HCT116 (cell line): Measurements from ENCODE around the gene SRCAP. TPM values are rescaled to one million over a fixed set of nuclear protein-coding genes. Genes with fewer than 3 reads are reported as not detected.

ENCODE experiments used
- ATAC-seq: fragments of 200-7000 bp; cut with Tn5 transposase; 2 replicates; pipeline ENCODE4 v1.9.1; 2020; ENCODE audit warnings: mild to moderate bottlenecking, moderate library complexity
- BruUV-seq: library from RNA; stranded (reverse); fragments of 400-500 nt; replicated peaks from 2 replicates; lab custom pipeline; 2021; lab: Mats Ljungman, UMichigan
- CTCF ChIA-PET: fragments of 300-600 bp; sonication (Branson Sonifier 250); formaldehyde crosslinking; loops from one replicate; lab custom pipeline; 2021; ENCODE audit warnings: antibody characterized with exemption; lab: Charles Lee
- POLR2A ChIA-PET: fragments of 300-600, 350-600 bp; sonication (Branson Sonifier 250); formaldehyde crosslinking; loops from one replicate; lab custom pipeline; 2021; ENCODE audit warnings: antibody characterized with exemption; lab: Charles Lee
- RAD21 ChIA-PET, 2 experiments: fragments of 300-600 bp; sonication (Branson Sonifier 250); formaldehyde crosslinking; loops; one replicate each; lab custom pipeline; 2023; ENCODE audit warnings: low total read pairs in 2 of 2; ENCODE audit not compliant: uncharacterized antibody in 2 of 2, unreplicated experiment in 2 of 2, low non-redundant PET in 1 of 2; lab: Charles Lee
- DNase-seq: peaks from one replicate; pipeline ENCODE4 v3.0.0-alpha.2; 2010; ENCODE audit warnings: low read depth, low spot score
- H2AFZ ChIP-seq: fragments of 200-600 bp; shearing (Covaris generic), sonication (generic); 2 replicates; pipeline ENCODE4 v1.6.1; 2017; ENCODE audit warnings: low read depth, mixed run types, mixed read lengths, antibody characterized with exemption, low read length; ENCODE audit not compliant: poor library complexity, severe bottlenecking
- H3K27ac ChIP-seq: 2 replicates; pipeline ENCODE4 v1.5.1; 2012; ENCODE audit warnings: low read depth, low read length
- H3K27me3 ChIP-seq: fragments of 200-600 bp; sonication (generic); 2 replicates; pipeline ENCODE4 v1.6.1; 2016; ENCODE audit warnings: mixed run types, low read length, mixed read lengths; ENCODE audit not compliant: insufficient read depth
- H3K36me3 ChIP-seq, 2 experiments: fragments of 200-500 bp in 1 of 2; fragments of 200-600 bp in 1 of 2; sonication (Bioruptor generic) in 1 of 2; sonication (generic) in 1 of 2; 2 replicates each; pipeline versions ENCODE4 v1.5.1 to v1.6.1; 2014 to 2016; ENCODE audit warnings: low read length in 2 of 2, inconsistent platforms in 1 of 2, mixed read lengths in 1 of 2, mixed run types in 1 of 2; ENCODE audit not compliant: insufficient read depth in 2 of 2, control insufficient read depth in 1 of 2
- H3K4me1 ChIP-seq, 2 experiments: fragments of 200-600 bp in 1 of 2; sonication (generic) in 1 of 2; 2 replicates each; pipeline versions ENCODE4 v1.5.1 to v1.6.1; 2012 to 2017; ENCODE audit warnings: low read length in 2 of 2, inconsistent platforms in 1 of 2, mild to moderate bottlenecking in 1 of 2, mixed read lengths in 1 of 2, mixed run types in 1 of 2, moderate library complexity in 1 of 2; ENCODE audit not compliant: insufficient read depth in 2 of 2, control insufficient read depth in 1 of 2
- H3K4me2 ChIP-seq: fragments of 200-600 bp; sonication (generic); 2 replicates; pipeline ENCODE4 v1.6.1; 2017; ENCODE audit warnings: mixed run types, low read length, mixed read lengths
- H3K4me3 ChIP-seq, 2 experiments: fragments of 200-600 bp in 1 of 2; sonication (generic) in 1 of 2; replicated peaks in 1 of 2; 2 replicates each; pipeline ENCODE4 v1.5.1; 2011 to 2016; ENCODE audit warnings: low read length in 2 of 2, control low read depth in 1 of 2, low read depth in 1 of 2, mild to moderate bottlenecking in 1 of 2, mixed read lengths in 1 of 2, mixed run types in 1 of 2
- H3K79me2 ChIP-seq: fragments of 200-600 bp; sonication (generic); 2 replicates; pipeline ENCODE4 v1.6.1; 2017; ENCODE audit warnings: mild to moderate bottlenecking, mixed run types, low read length, moderate library complexity, mixed read lengths; ENCODE audit not compliant: insufficient read depth
- H3K9ac ChIP-seq: fragments of 200-600 bp; sonication (generic); 2 replicates; pipeline ENCODE4 v1.6.1; 2016; ENCODE audit warnings: low read length, mixed read lengths
- H3K9me2 ChIP-seq: fragments of 200-600 bp; sonication (generic), shearing (Covaris generic); 2 replicates; pipeline ENCODE4 v1.6.1; 2017; ENCODE audit warnings: mixed run types, mild to moderate bottlenecking, moderate library complexity; ENCODE audit not compliant: insufficient read depth
- H3K9me3 ChIP-seq, 2 experiments: fragments of 200-500 bp in 1 of 2; fragments of 200-600 bp in 1 of 2; sonication (Bioruptor generic) in 1 of 2; sonication (generic) in 1 of 2; 2 replicates each; pipeline ENCODE4 v1.6.1; 2014 to 2017; ENCODE audit warnings: low read length in 2 of 2, mixed read lengths in 2 of 2, inconsistent platforms in 1 of 2, low read depth in 1 of 2, mild to moderate bottlenecking in 1 of 2, mixed run types in 1 of 2, moderate library complexity in 1 of 2; ENCODE audit not compliant: control insufficient read depth in 1 of 2, insufficient read depth in 1 of 2
- H4K20me1 ChIP-seq: fragments of 200-600 bp; sonication (generic), shearing (Covaris generic); 2 replicates; pipeline ENCODE4 v1.6.1; 2017; ENCODE audit warnings: mixed run types, mild to moderate bottlenecking, moderate library complexity; ENCODE audit not compliant: insufficient read depth
- ATF3 ChIP-seq: IDR thresholded peaks from 2 replicates; pipeline ENCODE4 v1.6.1; 2012
- CBX3 ChIP-seq: IDR thresholded peaks from 2 replicates; pipeline ENCODE4 v1.6.1; 2012; ENCODE audit warnings: low read depth
- CEBPB ChIP-seq: IDR thresholded peaks from 2 replicates; pipeline ENCODE4 v1.6.1; 2012; ENCODE audit warnings: low read depth
- EGR1 ChIP-seq: IDR thresholded peaks from 2 replicates; pipeline ENCODE4 v1.6.1; 2012; ENCODE audit warnings: low read depth
- ELF1 ChIP-seq: IDR thresholded peaks from 2 replicates; pipeline ENCODE4 v1.6.1; 2012; ENCODE audit warnings: low read depth, borderline replicate concordance
- EZH2 ChIP-seq: fragments of 200-600 bp; sonication (generic); IDR thresholded peaks from 2 replicates; pipeline ENCODE4 v1.6.1; 2017; ENCODE audit warnings: antibody characterized with exemption, mixed run types
- EZH2phosphoT487 ChIP-seq: fragments of 200-600 bp; IDR thresholded peaks from 2 replicates; pipeline ENCODE4 v1.6.1; 2018; ENCODE audit warnings: antibody characterized with exemption, borderline replicate concordance
- FOSL1 ChIP-seq: IDR thresholded peaks from 2 replicates; pipeline ENCODE4 v1.6.1; 2012; ENCODE audit warnings: low read depth
- JUND ChIP-seq: IDR thresholded peaks from 2 replicates; pipeline ENCODE4 v1.6.1; 2012
- POLR2A ChIP-seq: IDR thresholded peaks from 2 replicates; pipeline ENCODE4 v1.7.0; 2011; ENCODE audit warnings: borderline replicate concordance; ENCODE audit not compliant: insufficient read depth, insufficient read length; ENCODE audit errors: extremely low read depth
- POLR2AphosphoS5 ChIP-seq: IDR thresholded peaks from 2 replicates; pipeline ENCODE4 v1.6.1; 2011; ENCODE audit warnings: mild to moderate bottlenecking, low read depth, low read length, moderate library complexity
- RAD21 ChIP-seq: IDR thresholded peaks from 2 replicates; pipeline ENCODE4 v1.6.1; 2012; ENCODE audit warnings: low read depth, mild to moderate bottlenecking
- SIN3A ChIP-seq: IDR thresholded peaks from 2 replicates; pipeline ENCODE4 v1.6.1; 2012; ENCODE audit warnings: low read depth
- SP1 ChIP-seq: IDR thresholded peaks from 2 replicates; pipeline ENCODE4 v1.6.1; 2012; ENCODE audit warnings: low read depth
- TCF7L2 ChIP-seq: IDR thresholded peaks from 2 replicates; pipeline ENCODE4 v1.7.0; 2011; ENCODE audit warnings: borderline replicate concordance, inconsistent platforms; ENCODE audit not compliant: insufficient read depth, insufficient read length; ENCODE audit errors: extremely low read depth
- YY1 ChIP-seq: IDR thresholded peaks from 2 replicates; pipeline ENCODE4 v1.6.1; 2011; ENCODE audit warnings: low read length, low read depth, moderate library complexity, mild to moderate bottlenecking; ENCODE audit not compliant: insufficient replicate concordance; ENCODE audit errors: extremely low read depth
- ZBTB33 ChIP-seq: IDR thresholded peaks from 2 replicates; pipeline ENCODE4 v1.6.1; 2011; ENCODE audit warnings: mild to moderate bottlenecking, low read length, moderate library complexity; ENCODE audit not compliant: insufficient replicate concordance; ENCODE audit errors: extremely low read depth
- ZFX ChIP-seq: fragments of 450-650 bp; IDR thresholded peaks from 2 replicates; pipeline ENCODE4 v1.6.1; 2017
- ZNF274 ChIP-seq: fragments of 200-500 bp; sonication (Bioruptor generic); IDR thresholded peaks from 2 replicates; pipeline ENCODE4 v1.6.1; 2014; ENCODE audit warnings: mild to moderate bottlenecking, low read depth, low read length, inconsistent platforms
- intact Hi-C: fragments of 100-400 bp; cut with micrococcal nuclease; formaldehyde crosslinking; loops from 2 replicates; pipeline ENCODE4 v1.10.0; 2022
- total RNA-seq: library from RNA; stranded (reverse); gene quantifications from one replicate; pipeline ENCODE4 v1.2.1, GENCODE V29; 2021; ENCODE audit not compliant: unreplicated experiment

Gene SRCAP
- total RNA-seq, 1 experiment from 2014 or later: 59.6 TPM

GRCh38 chr16:30746638-30747175 is 47.7 kb downstream of the SRCAP start:
- CTCF ChIA-PET: no interaction called here
- peaks cover 13 to 32% of the 10 kb centered on the region in 2 experiments; a peak in 3 of 4 replicates for H3K36me3 ChIP-seq
- H3K79me2 ChIP-seq: peaks cover 27% of the 10 kb centered on the region
- no peaks in the 10 kb centered on the region for H3K9me3 ChIP-seq
- peak overlapping the region; percentile 69; the same call in 1 of the 2 replicates for H3K27ac ChIP-seq
- no peaks in the 10 kb centered on the region for H3K27me3 ChIP-seq
- RAD21 ChIA-PET: no interaction called here
- no peak overlapping the region for H3K4me3 ChIP-seq
- H2AFZ ChIP-seq: no peak overlapping the region
- H3K9me2 ChIP-seq: no peaks in the 10 kb centered on the region
- intact Hi-C loops: no loop called here
- no TSS peak for BruUV-seq
- TF ChIP-seq ZNF274: no peak
- TF ChIP-seq, all 23 proteins: peak for 0
- no peaks in the 10 kb centered on the region for H4K20me1 ChIP-seq
- H3K4me1 ChIP-seq: peaks cover 12 to 22% of the 10 kb centered on the region in 2 experiments
- ATAC-seq (no peak), DNase-seq (no peak)
- H3K4me2 ChIP-seq: peak overlapping the region; percentile 88; the same call in 1 of the 2 replicates
- peak overlapping the region; percentile 83 for H3K9ac ChIP-seq
- POLR2A ChIA-PET: no interaction called here

GRCh38 chr16:30747331-30747730 is 48.4 kb downstream of the SRCAP start:
- no peak overlapping the region for H2AFZ ChIP-seq
- peak overlapping the region; percentile 83 for H3K9ac ChIP-seq
- H3K36me3 ChIP-seq: peaks cover 13 to 26% of the 10 kb centered on the region in 2 experiments; a peak in 3 of 4 replicates
- RAD21 ChIA-PET: no interaction called here
- peak overlapping the region; percentile 37 to 69 for H3K4me3 ChIP-seq
- BruUV-seq: no TSS peak
- no peaks in the 10 kb centered on the region for H3K9me3 ChIP-seq
- no peaks in the 10 kb centered on the region for H3K27me3 ChIP-seq
- peaks cover 21% of the 10 kb centered on the region for H3K79me2 ChIP-seq
- no peaks in the 10 kb centered on the region for H4K20me1 ChIP-seq
- peak overlapping the region; percentile 88 for H3K4me2 ChIP-seq
- CTCF ChIA-PET: interaction anchor here (0.7 to 1.4 kb wide), 3 partner anchors 67 to 317 kb away, joined by 3 to 5 read pairs (median 3); partner anchors contain the start of gene DCTPP1
- ATAC-seq (no peak), DNase-seq (no peak)
- H3K4me1 ChIP-seq: peaks cover 8 to 16% of the 10 kb centered on the region in 2 experiments; a peak in 3 of 4 replicates
- intact Hi-C loops: no loop called here
- POLR2A ChIA-PET: interaction anchor here (0.8 to 1.5 kb wide), 3 partner anchors 13 to 58 kb away, joined by 3 to 7 read pairs (median 7); no protein-coding TSS in a partner anchor
- H3K9me2 ChIP-seq: no peaks in the 10 kb centered on the region
- H3K27ac ChIP-seq: peak overlapping the region; percentile 69
- no peak for TF ChIP-seq YY1
- no peak for TF ChIP-seq SP1
- no peak for TF ChIP-seq SIN3A
- TF ChIP-seq POLR2AphosphoS5: no peak
- no peak for TF ChIP-seq TCF7L2
- TF ChIP-seq ATF3: no peak
- TF ChIP-seq POLR2A: no peak
- no peak for TF ChIP-seq CBX3
- TF ChIP-seq EZH2phosphoT487: no peak
- TF ChIP-seq CEBPB: no peak
- TF ChIP-seq ZFX: no peak
- no peak for TF ChIP-seq EGR1
- no peak for TF ChIP-seq RAD21
- TF ChIP-seq ZBTB33: no peak
- TF ChIP-seq ELF1: no peak
- TF ChIP-seq EZH2: no peak
- no peak for TF ChIP-seq JUND
- TF ChIP-seq FOSL1: no peak
